PFSK-1 (cell line): ENCODE data around the gene FIBCD1.

Experiments
- FOXP2 ChIP-seq: optimal IDR thresholded peaks from 2 replicates; pipeline ENCODE3; 2011; ENCODE audit warnings: borderline replicate concordance, control low read depth, inconsistent platforms; ENCODE audit not compliant: insufficient read depth; ENCODE audit errors: extremely low read length, extremely low read depth
- POLR2AphosphoS5 ChIP-seq: IDR thresholded peaks from 2 replicates; pipeline ENCODE4 v1.6.1; 2012; ENCODE audit warnings: low read depth, mild to moderate bottlenecking, control low read depth, low read length, moderate library complexity
- REST ChIP-seq, 2 experiments: IDR thresholded peaks; 2 replicates each; pipeline versions ENCODE4 v1.6.1 to v1.8.0; 2011 to 2012; ENCODE audit warnings: low read depth in 2 of 2, low read length in 2 of 2, control low read depth in 1 of 2, inconsistent platforms in 1 of 2, mild to moderate bottlenecking in 1 of 2, moderate library complexity in 1 of 2; ENCODE audit not compliant: insufficient read depth in 1 of 2
- SIN3A ChIP-seq: IDR thresholded peaks from 2 replicates; pipeline ENCODE4 v1.6.1; 2012; ENCODE audit warnings: mild to moderate bottlenecking, low read length, moderate library complexity, borderline replicate concordance; ENCODE audit not compliant: insufficient read depth
- TAF1 ChIP-seq: IDR thresholded peaks from 2 replicates; pipeline ENCODE4 v1.6.1; 2012; ENCODE audit warnings: low read length, control low read depth, borderline replicate concordance; ENCODE audit not compliant: insufficient read depth

Gene FIBCD1

GRCh38 chr9:130986356-130986965, 47.4 kb upstream of the FIBCD1 start:
- TF ChIP-seq SIN3A = no peak
- no peak for TF ChIP-seq TAF1
- TF ChIP-seq FOXP2 = no peak
- no peak for TF ChIP-seq POLR2AphosphoS5
- TF ChIP-seq REST (IDR thresholded peaks at IDR 0.05; ENCODE audit: insufficient read depth in 1 of 2, low read depth in 2 of 2, low read length in 2 of 2) = no peak

- TF ChIP-seq POLR2AphosphoS5 (no peak), TAF1 (no peak)
Measured at GRCh38 chr9:130985606-130986162, 46.6 kb upstream of the FIBCD1 start.

- TF ChIP-seq SIN3A (no peak), REST (IDR thresholded peaks at IDR 0.05; ENCODE audit: insufficient read depth in 1 of 2, low read depth in 2 of 2, low read length in 2 of 2) (no peak), FOXP2 (no peak), POLR2AphosphoS5 (no peak), TAF1 (no peak)
Measured at GRCh38 chr9:130985029-130985428, 46.0 kb upstream of the FIBCD1 start.

GRCh38 chr9:130984521-130984920, 45.5 kb upstream of the FIBCD1 start:
- TF ChIP-seq TAF1 (no peak), FOXP2 (no peak)

GRCh38 chr9:130983970-130984369, 44.9 kb upstream of the FIBCD1 start:
- no peak for TF ChIP-seq FOXP2
- no peak for TF ChIP-seq TAF1
- TF ChIP-seq REST (IDR thresholded peaks at IDR 0.05; ENCODE audit: insufficient read depth in 1 of 2, low read depth in 2 of 2, low read length in 2 of 2) = no peak
- TF ChIP-seq SIN3A = no peak
- no peak for TF ChIP-seq POLR2AphosphoS5

- TF ChIP-seq REST (IDR thresholded peaks at IDR 0.05; ENCODE audit: insufficient read depth in 1 of 2, low read depth in 2 of 2, low read length in 2 of 2) = no peak
- no peak for TF ChIP-seq FOXP2
- TF ChIP-seq TAF1 = no peak
- TF ChIP-seq SIN3A = no peak
- no peak for TF ChIP-seq POLR2AphosphoS5
Measured at GRCh38 chr9:130983359-130983670, 44.3 kb upstream of the FIBCD1 start.
